Measurements from ENCODE around the gene SCRG1.

The SCRG1 gene

GRCh38 chr4:173410079-173410478 is 11.2 kb upstream of the SCRG1 start:
- H3K4me3 ChIP-seq (ENCODE audit: low read length), result no peak overlapping the region
- H3K9ac ChIP-seq (ENCODE audit: low read depth, low read length), result no peak overlapping the region
- no peaks in the 10 kb centered on the region for H3K27me3 ChIP-seq (ENCODE audit: control insufficient read depth, insufficient read depth, low read length)
- no peak overlapping the region for H3K4me2 ChIP-seq (ENCODE audit: low read length)
- no peaks in the 10 kb centered on the region for H3K9me3 ChIP-seq (replicated peaks; ENCODE audit: low read length)
- H3K4me1 ChIP-seq (ENCODE audit: control insufficient read depth, insufficient read depth, low read length), result peaks cover 6% of the 10 kb centered on the region
- no peaks in the 10 kb centered on the region for H3K36me3 ChIP-seq (ENCODE audit: insufficient read depth, low read length)

GRCh38 chr4:173405840-173406606 is 7.1 kb upstream of the SCRG1 start:
- no peaks in the 10 kb centered on the region for H3K9me3 ChIP-seq (replicated peaks; ENCODE audit: low read length)
- H3K36me3 ChIP-seq (ENCODE audit: insufficient read depth, low read length), result no peaks in the 10 kb centered on the region
- H3K4me3 ChIP-seq (ENCODE audit: low read length), result no peak overlapping the region
- no peaks in the 10 kb centered on the region for H3K27me3 ChIP-seq (ENCODE audit: control insufficient read depth, insufficient read depth, low read length)
- H3K4me2 ChIP-seq (ENCODE audit: low read length), result no peak overlapping the region
- no peak overlapping the region for H3K9ac ChIP-seq (ENCODE audit: low read depth, low read length)
- no peaks in the 10 kb centered on the region for H3K4me1 ChIP-seq (ENCODE audit: control insufficient read depth, insufficient read depth, low read length)

DNA sequence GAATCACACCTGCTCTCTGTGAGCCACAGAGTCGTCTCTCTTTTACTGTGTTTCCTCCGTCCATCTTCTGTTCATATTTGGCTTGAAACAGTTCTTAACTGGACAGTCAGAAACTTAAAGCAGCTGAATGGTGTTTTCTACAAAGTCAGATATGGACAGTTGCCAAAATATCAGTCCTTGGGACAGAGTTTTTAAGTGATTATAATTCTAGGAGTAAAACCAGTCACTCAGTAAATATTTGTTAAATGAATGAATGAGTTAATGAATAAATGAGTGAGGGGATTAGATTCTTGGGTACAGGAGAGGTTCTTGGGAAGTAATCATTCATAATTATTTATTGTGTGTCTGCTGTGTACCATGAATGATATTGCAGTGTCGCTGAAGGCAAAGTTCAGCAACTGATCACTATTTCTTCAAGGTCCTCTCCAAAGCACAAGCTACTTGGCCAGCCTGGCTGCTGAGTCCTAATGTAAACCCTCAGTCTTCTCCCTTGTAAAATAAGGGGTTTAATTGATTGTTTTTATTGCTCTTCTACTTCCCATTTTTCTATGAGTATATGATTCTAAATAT is 5.5 kb upstream of the SCRG1 start:
- no peaks in the 10 kb centered on the region for H3K36me3 ChIP-seq (ENCODE audit: insufficient read depth, low read length)

GRCh38 chr4:173403051-173403450 is 4.1 kb upstream of the SCRG1 start:
- no peaks in the 10 kb centered on the region for H3K4me1 ChIP-seq (ENCODE audit: control insufficient read depth, insufficient read depth, low read length)

More for the DNA sequence above, 5.5 kb upstream of the SCRG1 start:
- no peak overlapping the region for H3K9ac ChIP-seq (ENCODE audit: low read depth, low read length)
- H3K27me3 ChIP-seq (ENCODE audit: control insufficient read depth, insufficient read depth, low read length), result no peaks in the 10 kb centered on the region
- H3K9me3 ChIP-seq (replicated peaks; ENCODE audit: low read length), result no peaks in the 10 kb centered on the region
- no peaks in the 10 kb centered on the region for H3K4me1 ChIP-seq (ENCODE audit: control insufficient read depth, insufficient read depth, low read length)
- no peak overlapping the region for H3K4me3 ChIP-seq (ENCODE audit: low read length)
- no peak overlapping the region for H3K4me2 ChIP-seq (ENCODE audit: low read length)

DNA sequence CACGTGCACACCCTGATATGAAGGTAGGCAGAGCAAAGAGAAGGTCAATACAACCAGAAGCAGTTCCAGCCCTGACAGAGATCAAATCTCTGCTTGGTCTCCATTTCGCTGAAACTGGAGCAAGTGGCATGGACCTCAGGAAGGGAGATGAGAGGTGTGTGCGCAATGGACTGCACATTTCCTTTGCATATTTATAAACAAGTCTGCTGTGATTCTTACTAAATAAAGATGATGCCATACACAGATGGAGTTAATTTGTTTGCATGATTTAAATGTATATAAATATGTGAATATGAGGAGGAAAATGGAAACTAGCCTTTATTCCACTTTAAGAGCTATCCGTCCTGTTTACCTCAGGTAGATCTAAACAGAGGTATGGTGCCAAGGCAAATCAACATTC is 2.1 kb upstream of the SCRG1 start:
- no peak overlapping the region for H3K4me3 ChIP-seq (ENCODE audit: low read length)
- no peaks in the 10 kb centered on the region for H3K36me3 ChIP-seq (ENCODE audit: insufficient read depth, low read length)
- H3K27me3 ChIP-seq (ENCODE audit: control insufficient read depth, insufficient read depth, low read length), result no peaks in the 10 kb centered on the region
- no peaks in the 10 kb centered on the region for H3K4me1 ChIP-seq (ENCODE audit: control insufficient read depth, insufficient read depth, low read length)
- no peak overlapping the region for H3K9ac ChIP-seq (ENCODE audit: low read depth, low read length)
- no peak overlapping the region for H3K4me2 ChIP-seq (ENCODE audit: low read length)
- no peaks in the 10 kb centered on the region for H3K9me3 ChIP-seq (replicated peaks; ENCODE audit: low read length)

More at GRCh38 chr4:173403051-173403450, 4.1 kb upstream of the SCRG1 start:
- H3K4me2 ChIP-seq (ENCODE audit: low read length), result no peak overlapping the region
- H3K4me3 ChIP-seq (ENCODE audit: low read length), result no peak overlapping the region
- H3K9ac ChIP-seq (ENCODE audit: low read depth, low read length), result no peak overlapping the region
- H3K36me3 ChIP-seq (ENCODE audit: insufficient read depth, low read length), result no peaks in the 10 kb centered on the region
- H3K27me3 ChIP-seq (ENCODE audit: control insufficient read depth, insufficient read depth, low read length), result no peaks in the 10 kb centered on the region
- H3K9me3 ChIP-seq (replicated peaks; ENCODE audit: low read length), result no peaks in the 10 kb centered on the region

- no peak overlapping the region for H3K9ac ChIP-seq (ENCODE audit: low read depth, low read length)
- no peaks in the 10 kb centered on the region for H3K36me3 ChIP-seq (ENCODE audit: insufficient read depth, low read length)
- no peak overlapping the region for H3K4me2 ChIP-seq (ENCODE audit: low read length)
- H3K9me3 ChIP-seq (replicated peaks; ENCODE audit: low read length), result no peaks in the 10 kb centered on the region
- H3K27me3 ChIP-seq (ENCODE audit: control insufficient read depth, insufficient read depth, low read length), result no peaks in the 10 kb centered on the region
- no peaks in the 10 kb centered on the region for H3K4me1 ChIP-seq (ENCODE audit: control insufficient read depth, insufficient read depth, low read length)
- no peak overlapping the region for H3K4me3 ChIP-seq (ENCODE audit: low read length)
Measured at GRCh38 chr4:173398220-173398619, 696 bp downstream of the SCRG1 start.

- no peak overlapping the region for H3K4me3 ChIP-seq (ENCODE audit: low read length)
- no peaks in the 10 kb centered on the region for H3K36me3 ChIP-seq (ENCODE audit: insufficient read depth, low read length)
Measured at GRCh38 chr4:173397604-173398003, 1.3 kb downstream of the SCRG1 start.

DNA sequence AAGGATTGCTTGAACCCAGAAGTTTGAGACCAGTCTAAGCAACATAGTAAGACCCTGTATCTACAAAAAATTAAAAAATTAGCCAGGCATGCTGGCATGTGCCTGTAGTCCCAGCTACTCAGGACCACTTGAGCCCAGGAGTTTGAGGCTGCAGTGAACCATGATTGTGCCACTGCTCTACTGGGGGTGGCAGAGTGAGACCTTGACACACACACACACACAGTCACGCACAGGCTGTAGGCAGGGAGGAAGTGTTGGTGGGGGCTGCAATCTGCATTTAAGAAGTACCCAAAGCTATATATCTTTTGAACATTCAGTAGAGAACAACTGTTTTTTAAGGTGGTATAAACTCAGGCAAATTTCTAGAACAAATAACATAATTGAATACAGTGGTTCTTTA is 7.2 kb downstream of the SCRG1 start:
- no peaks in the 10 kb centered on the region for H3K27me3 ChIP-seq (ENCODE audit: control insufficient read depth, insufficient read depth, low read length)
- H3K9ac ChIP-seq (ENCODE audit: low read depth, low read length), result no peak overlapping the region
- no peaks in the 10 kb centered on the region for H3K9me3 ChIP-seq (replicated peaks; ENCODE audit: low read length)
- no peak overlapping the region for H3K4me3 ChIP-seq (ENCODE audit: low read length)
- no peaks in the 10 kb centered on the region for H3K36me3 ChIP-seq (ENCODE audit: insufficient read depth, low read length)
- H3K4me2 ChIP-seq (ENCODE audit: low read length), result no peak overlapping the region
- H3K4me1 ChIP-seq (ENCODE audit: control insufficient read depth, insufficient read depth, low read length), result no peaks in the 10 kb centered on the region

More at GRCh38 chr4:173397604-173398003, 1.3 kb downstream of the SCRG1 start:
- H3K9ac ChIP-seq (ENCODE audit: low read depth, low read length), result no peak overlapping the region
- H3K27me3 ChIP-seq (ENCODE audit: control insufficient read depth, insufficient read depth, low read length), result no peaks in the 10 kb centered on the region
- H3K4me2 ChIP-seq (ENCODE audit: low read length), result no peak overlapping the region
- no peaks in the 10 kb centered on the region for H3K9me3 ChIP-seq (replicated peaks; ENCODE audit: low read length)
- no peaks in the 10 kb centered on the region for H3K4me1 ChIP-seq (ENCODE audit: control insufficient read depth, insufficient read depth, low read length)

GRCh38 chr4:173386751-173387150 is 12.2 kb downstream of the SCRG1 start:
- no peak overlapping the region for H3K4me3 ChIP-seq (ENCODE audit: low read length)
- H3K4me2 ChIP-seq (ENCODE audit: low read length), result no peak overlapping the region
- no peaks in the 10 kb centered on the region for H3K36me3 ChIP-seq (ENCODE audit: insufficient read depth, low read length)
- H3K4me1 ChIP-seq (ENCODE audit: control insufficient read depth, insufficient read depth, low read length), result no peaks in the 10 kb centered on the region
- no peaks in the 10 kb centered on the region for H3K9me3 ChIP-seq (replicated peaks; ENCODE audit: low read length)
- H3K27me3 ChIP-seq (ENCODE audit: control insufficient read depth, insufficient read depth, low read length), result no peaks in the 10 kb centered on the region
- no peak overlapping the region for H3K9ac ChIP-seq (ENCODE audit: low read depth, low read length)

GRCh38 chr4:173382349-173382748 is 16.6 kb downstream of the SCRG1 start:
- no peak overlapping the region for H3K4me3 ChIP-seq (ENCODE audit: low read length)
- peaks cover 7% of the 10 kb centered on the region for H3K36me3 ChIP-seq (ENCODE audit: insufficient read depth, low read length)
- H3K4me2 ChIP-seq (ENCODE audit: low read length), result no peak overlapping the region
- H3K27me3 ChIP-seq (ENCODE audit: control insufficient read depth, insufficient read depth, low read length), result no peaks in the 10 kb centered on the region
- no peak overlapping the region for H3K9ac ChIP-seq (ENCODE audit: low read depth, low read length)
- no peaks in the 10 kb centered on the region for H3K9me3 ChIP-seq (replicated peaks; ENCODE audit: low read length)
- no peaks in the 10 kb centered on the region for H3K4me1 ChIP-seq (ENCODE audit: control insufficient read depth, insufficient read depth, low read length)

- Histone ChIP-seq H3K4me2 (ENCODE audit: low read length) (no peak overlapping the region), H3K4me1 (ENCODE audit: control insufficient read depth, insufficient read depth, low read length) (no peaks in the 10 kb centered on the region), H3K9ac (ENCODE audit: low read depth, low read length) (no peak overlapping the region), H3K36me3 (ENCODE audit: insufficient read depth, low read length) (peaks cover 7% of the 10 kb centered on the region), H3K4me3 (ENCODE audit: low read length) (no peak overlapping the region), H3K9me3 (replicated peaks; ENCODE audit: low read length) (no peaks in the 10 kb centered on the region), H3K27me3 (ENCODE audit: control insufficient read depth, insufficient read depth, low read length) (no peaks in the 10 kb centered on the region)
Measured at GRCh38 chr4:173381610-173382009, 17.3 kb downstream of the SCRG1 start.

DNA sequence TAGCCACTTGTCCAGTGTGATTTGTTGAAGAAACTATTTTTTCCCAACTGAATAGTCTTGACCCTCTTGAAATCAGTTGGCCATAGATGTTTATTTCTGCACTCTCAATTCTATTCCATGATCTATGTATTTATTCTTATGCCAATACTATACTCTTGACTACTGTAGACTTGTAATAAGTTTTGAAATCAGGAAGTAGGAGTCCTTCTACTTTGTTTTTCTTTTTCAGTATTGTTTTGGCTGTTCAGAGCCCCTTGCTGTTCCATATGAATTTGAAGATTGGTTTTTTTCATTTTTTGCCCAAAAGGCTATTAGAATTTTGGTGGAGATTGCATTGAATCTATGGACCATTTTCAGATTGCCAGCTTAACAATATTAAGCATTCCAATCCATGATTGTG is 17.9 kb downstream of the SCRG1 start:
- H3K4me1 ChIP-seq (ENCODE audit: control insufficient read depth, insufficient read depth, low read length), result no peaks in the 10 kb centered on the region
- H3K4me2 ChIP-seq (ENCODE audit: low read length), result no peak overlapping the region
- no peak overlapping the region for H3K9ac ChIP-seq (ENCODE audit: low read depth, low read length)
- peaks cover 7% of the 10 kb centered on the region for H3K36me3 ChIP-seq (ENCODE audit: insufficient read depth, low read length)
- no peak overlapping the region for H3K4me3 ChIP-seq (ENCODE audit: low read length)
- H3K9me3 ChIP-seq (replicated peaks; ENCODE audit: low read length), result no peaks in the 10 kb centered on the region
- no peaks in the 10 kb centered on the region for H3K27me3 ChIP-seq (ENCODE audit: control insufficient read depth, insufficient read depth, low read length)

Data from skeletal muscle satellite cell (primary cell).